Retinal pigment epithelial cell (primary cell): ENCODE measurements around the gene RHOT2.

Source experiments
- DNase-seq: peaks from one replicate; pipeline ENCODE4 v3.0.0-alpha.2; 2010; ENCODE audit warnings: low read depth
- H3K4me3 ChIP-seq: 2 replicates; pipeline ENCODE4 v1.5.1; 2011; ENCODE audit warnings: mild to moderate bottlenecking, low read length, control low read depth, moderate library complexity
- CTCF ChIP-seq: conservative IDR thresholded peaks from 2 replicates; pipeline ENCODE4 v1.5.1; 2011; ENCODE audit warnings: low read depth, low read length, control low read depth, inconsistent platforms

The RHOT2 gene

DNA sequence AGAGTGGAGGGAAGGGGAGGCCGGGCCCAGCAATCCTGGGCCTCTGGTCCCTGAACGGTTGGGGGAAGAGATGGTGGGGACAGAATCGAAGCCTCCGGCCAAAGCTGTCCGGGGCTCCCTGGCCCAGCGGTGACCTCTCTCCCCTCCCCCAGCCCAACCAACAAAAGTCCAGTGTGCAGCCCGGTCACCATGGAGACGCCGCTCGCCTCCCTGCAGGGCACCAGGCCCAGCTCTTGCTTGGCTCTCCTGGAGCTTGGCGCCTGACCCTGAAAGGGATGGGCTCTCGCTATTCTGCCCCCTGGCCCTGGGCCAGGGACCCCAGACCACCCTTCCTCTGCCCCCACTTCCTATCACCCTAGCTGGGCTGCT is 48.3 kb downstream of the RHOT2 start:
- TF ChIP-seq CTCF, result peak; percentile 1
- H3K4me3 ChIP-seq, result peak overlapping the region; percentile 57
- no peak for DNase-seq

- peak overlapping the region; percentile 57 for H3K4me3 ChIP-seq
- no peak for DNase-seq
- no peak for TF ChIP-seq CTCF
Observed at GRCh38 chr16:716768-717325, 48.9 kb downstream of the RHOT2 start.

DNA sequence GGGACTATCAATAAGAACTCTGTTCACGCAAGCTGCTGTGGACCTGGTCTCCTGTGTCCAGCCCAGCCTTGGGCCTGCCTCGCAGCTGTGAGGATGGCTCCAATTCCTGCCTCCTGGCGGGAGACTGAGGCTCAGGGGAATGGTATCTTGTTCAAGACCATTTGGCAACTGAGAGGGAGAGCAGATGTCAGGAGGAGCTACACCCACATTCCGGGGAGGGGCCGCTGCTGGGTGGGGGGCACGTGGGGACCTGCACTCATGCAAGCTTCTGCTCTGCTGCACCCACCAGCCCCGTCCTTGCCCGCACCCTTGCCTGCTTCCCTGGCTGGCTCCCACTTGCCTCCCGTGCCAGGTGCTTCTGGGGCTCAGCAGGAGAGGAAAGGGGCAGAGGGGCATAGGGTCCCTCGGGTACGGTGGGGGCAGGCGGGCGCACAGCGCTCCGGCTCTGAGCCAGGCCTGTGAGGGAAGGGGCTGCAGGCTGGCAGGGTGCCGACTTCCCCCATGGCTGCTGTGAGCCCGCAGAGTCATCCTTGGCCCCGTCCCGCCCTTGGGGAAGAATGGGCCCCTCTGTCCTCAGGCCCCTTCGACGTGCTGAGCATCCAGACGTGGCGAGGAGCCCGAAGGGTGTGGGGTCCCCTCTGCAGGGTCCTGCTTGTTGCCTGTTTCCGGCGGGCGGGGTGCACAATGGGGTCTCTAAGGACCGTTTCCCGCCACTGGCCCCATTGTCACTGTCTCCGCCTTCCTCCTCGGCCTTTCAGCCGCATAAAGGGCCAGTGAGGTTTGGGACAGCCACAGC is 49.7 kb downstream of the RHOT2 start:
- no peak overlapping the region for H3K4me3 ChIP-seq
- TF ChIP-seq CTCF, result no peak
- no peak for DNase-seq

DNA sequence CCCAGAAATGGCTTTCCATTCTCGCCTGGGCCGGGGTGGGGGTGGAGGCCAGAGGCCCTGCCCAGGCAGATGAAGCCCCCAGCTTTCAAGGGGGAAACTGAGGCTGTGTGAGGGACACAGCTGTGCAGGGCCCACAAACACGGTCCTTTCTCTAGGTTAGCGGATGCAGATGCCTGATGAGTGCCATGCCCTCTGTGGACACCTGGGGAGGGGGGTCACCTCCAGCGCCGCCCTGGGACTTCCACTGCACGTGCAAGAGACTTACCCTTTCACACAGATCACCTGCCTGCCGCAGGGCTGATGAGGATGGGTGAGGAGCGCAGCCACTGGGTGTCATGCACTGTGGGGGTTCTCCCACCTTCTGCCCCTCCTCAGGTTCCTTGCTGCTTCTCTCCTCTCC is 50.5 kb downstream of the RHOT2 start:
- DNase-seq, result no peak
- H3K4me3 ChIP-seq, result no peak overlapping the region
- TF ChIP-seq CTCF, result no peak

- no peak for TF ChIP-seq CTCF
- no peak for DNase-seq
Observed at GRCh38 chr16:718922-719321, 51.0 kb downstream of the RHOT2 start.

GRCh38 chr16:719815-720446 is 52.0 kb downstream of the RHOT2 start:
- H3K4me3 ChIP-seq, result peak overlapping the region; percentile 67
- no peak for DNase-seq
- peak; percentile 42 for TF ChIP-seq CTCF

More at GRCh38 chr16:718922-719321, 51.0 kb downstream of the RHOT2 start:
- no peak overlapping the region for H3K4me3 ChIP-seq

GRCh38 chr16:720447-720989 is 52.6 kb downstream of the RHOT2 start:
- TF ChIP-seq CTCF, result peak; percentile 39
- no peak for DNase-seq
- peak overlapping the region; percentile 67 for H3K4me3 ChIP-seq
